ENCODE results near the gene AFF1. TPM values are rescaled to one million over a fixed set of nuclear protein-coding genes. Genes with fewer than 3 reads are reported as not detected.

The AFF1 gene
- total RNA-seq, 4 donors from 2014 or later = 22.9 to 47.1 (median 34.0) TPM

GRCh38 chr4:86972997-86973396 lies 38.2 kb downstream of the AFF1 start:
- H3K27ac ChIP-seq = peak overlapping the region in 3 of 4 donors; percentile 47 to 89 (median 82)
- 18 to 37% methylated on average over 3 of the region's 3 CpGs for WGBS, 2 donors
- intact Hi-C loops (cut with DNase I) = no loop called here
- H3K9me3 ChIP-seq = no peaks in the 10 kb centered on the region
- peaks cover 33 to 98% (median 43%) of the 10 kb centered on the region in 3 donors for H3K4me1 ChIP-seq
- no peaks in the 10 kb centered on the region for H3K36me3 ChIP-seq
- peak overlapping the region in 2 of 4 donors; percentile 7 to 9 for H3K4me3 ChIP-seq
- no peak for DNase-seq
- TF ChIP-seq POLR2A (IDR thresholded peaks at IDR 0.05) = no peak
- no peaks in the 10 kb centered on the region for H3K27me3 ChIP-seq

DNA sequence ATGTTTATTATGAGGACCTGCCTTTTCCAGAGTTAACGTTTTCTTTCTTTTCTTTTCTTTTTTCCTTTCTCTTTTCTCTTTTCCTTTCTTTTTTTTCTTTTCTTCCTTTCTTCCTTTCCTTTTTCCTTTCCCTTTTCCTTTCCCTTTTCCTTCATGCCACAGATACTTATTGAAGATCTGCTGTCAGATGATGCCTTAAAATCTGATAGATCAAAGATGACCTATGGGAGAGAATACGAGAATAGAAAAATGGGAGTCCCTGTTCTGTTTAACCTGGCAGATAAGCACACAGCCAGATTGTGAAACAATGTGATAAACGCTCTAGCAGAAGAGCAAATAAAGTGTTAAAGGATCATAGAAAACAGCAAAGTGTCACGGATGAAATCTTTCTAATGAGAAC lies 38.9 kb downstream of the AFF1 start:
- Histone ChIP-seq H3K4me1 (peaks cover 33 to 100% (median 43%) of the 10 kb centered on the region in 3 donors), H3K27ac (peak overlapping the region in 3 of 4 donors; percentile 47 to 89 (median 82)), H3K9me3 (no peaks in the 10 kb centered on the region), H3K4me3 (peak overlapping the region in 2 of 4 donors; percentile 7 to 9), H3K27me3 (no peaks in the 10 kb centered on the region), H3K36me3 (no peaks in the 10 kb centered on the region)
- no peak for TF ChIP-seq POLR2A (IDR thresholded peaks at IDR 0.05)
- TF ChIP-seq, protein P1, sequence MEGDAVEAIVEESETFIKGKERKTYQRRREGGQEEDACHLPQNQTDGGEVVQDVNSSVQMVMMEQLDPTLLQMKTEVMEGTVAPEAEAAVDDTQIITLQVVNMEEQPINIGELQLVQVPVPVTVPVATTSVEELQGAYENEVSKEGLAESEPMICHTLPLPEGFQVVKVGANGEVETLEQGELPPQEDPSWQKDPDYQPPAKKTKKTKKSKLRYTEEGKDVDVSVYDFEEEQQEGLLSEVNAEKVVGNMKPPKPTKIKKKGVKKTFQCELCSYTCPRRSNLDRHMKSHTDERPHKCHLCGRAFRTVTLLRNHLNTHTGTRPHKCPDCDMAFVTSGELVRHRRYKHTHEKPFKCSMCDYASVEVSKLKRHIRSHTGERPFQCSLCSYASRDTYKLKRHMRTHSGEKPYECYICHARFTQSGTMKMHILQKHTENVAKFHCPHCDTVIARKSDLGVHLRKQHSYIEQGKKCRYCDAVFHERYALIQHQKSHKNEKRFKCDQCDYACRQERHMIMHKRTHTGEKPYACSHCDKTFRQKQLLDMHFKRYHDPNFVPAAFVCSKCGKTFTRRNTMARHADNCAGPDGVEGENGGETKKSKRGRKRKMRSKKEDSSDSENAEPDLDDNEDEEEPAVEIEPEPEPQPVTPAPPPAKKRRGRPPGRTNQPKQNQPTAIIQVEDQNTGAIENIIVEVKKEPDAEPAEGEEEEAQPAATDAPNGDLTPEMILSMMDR (IDR thresholded peaks at IDR 0.05) = no peak
- intact Hi-C loops (cut with DNase I) = no loop called here
- WGBS, 2 donors = 31 to 38% methylated on average over 4 of the region's 4 CpGs
- DNase-seq = no peak

DNA sequence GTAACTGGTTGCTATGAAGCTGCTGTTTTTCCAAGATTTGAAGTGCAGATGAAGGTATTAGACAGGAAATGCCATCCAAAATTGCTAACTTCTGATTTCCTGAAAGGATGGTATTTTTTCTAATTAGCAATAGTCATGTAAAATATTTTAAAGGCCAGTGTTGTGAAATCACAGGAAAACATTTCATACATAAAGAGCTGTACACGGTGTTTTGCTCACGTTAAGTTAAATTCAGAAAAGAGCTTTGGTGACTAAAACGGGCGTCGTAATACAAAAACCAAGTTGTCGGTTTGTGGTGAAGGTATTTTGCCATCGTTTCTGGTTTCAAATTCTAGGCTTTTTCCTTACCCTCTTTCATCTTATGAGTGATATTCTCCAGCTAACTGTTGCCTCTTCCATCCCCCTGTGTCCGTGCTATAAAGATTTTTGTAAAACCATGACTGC lies 39.8 kb downstream of the AFF1 start:
- WGBS, 2 donors = 37 to 66% methylated on average over 8 of the region's 8 CpGs
- Histone ChIP-seq H3K27ac (peak overlapping the region in 3 of 4 donors; percentile 47 to 89 (median 82)), H3K9me3 (no peaks in the 10 kb centered on the region), H3K4me3 (no peak overlapping the region), H3K27me3 (no peaks in the 10 kb centered on the region), H3K4me1 (peaks cover 33 to 100% (median 43%) of the 10 kb centered on the region in 3 donors), H3K36me3 (no peaks in the 10 kb centered on the region)
- intact Hi-C loops (cut with DNase I) = no loop called here
- no peak for TF ChIP-seq POLR2A (IDR thresholded peaks at IDR 0.05)
- TF ChIP-seq, protein P1 (IDR thresholded peaks at IDR 0.05) = no peak
- no peak for DNase-seq

DNA sequence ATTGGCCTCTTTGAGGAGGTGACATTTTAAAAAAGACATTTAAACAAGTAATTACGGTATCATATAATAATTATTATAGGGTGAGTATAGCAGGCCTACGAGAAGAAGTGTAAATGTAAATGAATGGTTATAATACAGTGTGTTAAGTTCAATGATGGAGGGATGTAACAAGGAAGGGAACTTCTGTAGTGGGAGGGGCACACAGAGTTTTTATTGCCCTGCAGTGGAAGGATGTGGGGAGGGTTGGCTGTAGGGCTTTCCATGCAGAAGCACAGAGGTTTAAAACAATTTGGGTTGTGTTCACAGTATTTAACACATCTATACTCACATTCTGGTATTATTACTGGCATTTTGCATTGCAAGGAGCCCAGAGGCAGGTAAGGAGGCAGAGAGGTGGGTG lies 41.1 kb downstream of the AFF1 start:
- H3K27me3 ChIP-seq = no peaks in the 10 kb centered on the region
- TF ChIP-seq, protein P1 (IDR thresholded peaks at IDR 0.05) = no peak
- no peak for TF ChIP-seq POLR2A (IDR thresholded peaks at IDR 0.05)
- H3K4me1 ChIP-seq = peaks cover 28 to 97% (median 35%) of the 10 kb centered on the region in 3 donors
- H3K27ac ChIP-seq = peak overlapping the region in 1 of 4 donors; percentile 89
- H3K4me3 ChIP-seq = no peak overlapping the region
- no peaks in the 10 kb centered on the region for H3K9me3 ChIP-seq
- no peaks in the 10 kb centered on the region for H3K36me3 ChIP-seq
- DNase-seq = no peak
- WGBS, 2 donors = 89 to 90% methylated on average over 2 of the region's 2 CpGs
- intact Hi-C loops (cut with DNase I) = no loop called here

- H3K27ac ChIP-seq = peak overlapping the region; percentile 20 to 70 (median 50)
- peaks cover 22 to 87% (median 30%) of the 10 kb centered on the region in 3 donors for H3K4me1 ChIP-seq
- no peaks in the 10 kb centered on the region for H3K9me3 ChIP-seq
- no peak for TF ChIP-seq POLR2A (IDR thresholded peaks at IDR 0.05)
- TF ChIP-seq, protein P1 (IDR thresholded peaks at IDR 0.05) = no peak
- 43 to 50% methylated on average over 4 of the region's 4 CpGs for WGBS, 2 donors
- H3K4me3 ChIP-seq = no peak overlapping the region
- no peaks in the 10 kb centered on the region for H3K27me3 ChIP-seq
- DNase-seq = no peak
- intact Hi-C loops (cut with DNase I) = no loop called here
- no peaks in the 10 kb centered on the region for H3K36me3 ChIP-seq
Measured at GRCh38 chr4:86976801-86977485, 42.1 kb downstream of the AFF1 start.

Measured in esophagus squamous epithelium (tissue), 5 donors.